HFF-Myc (cell line): ENCODE measurements around the gene THOC2.
"Not testable (repeated sequence)": the region's sequence is repeated elsewhere in the genome, so short reads cannot be mapped to it uniquely, and the experiment has no call there.

Experiments
- DNase-seq: peaks from one replicate; pipeline ENCODE4 v3.0.0-alpha.2; 2011; ENCODE audit warnings: low read depth; ENCODE audit errors: extremely low read depth
- H3K4me3 ChIP-seq: replicated peaks from 2 replicates; pipeline ENCODE4 v1.5.1; 2011; ENCODE audit warnings: low read depth, mild to moderate bottlenecking, control low read depth, low read length
- TF ChIP-seq, protein P1 (sequence below): IDR thresholded peaks from 2 replicates; pipeline ENCODE4 v1.5.1; 2012; ENCODE audit warnings: mild to moderate bottlenecking, low read depth, low read length, control low read depth; ENCODE audit errors: missing control alignments

THOC2 gene

DNA sequence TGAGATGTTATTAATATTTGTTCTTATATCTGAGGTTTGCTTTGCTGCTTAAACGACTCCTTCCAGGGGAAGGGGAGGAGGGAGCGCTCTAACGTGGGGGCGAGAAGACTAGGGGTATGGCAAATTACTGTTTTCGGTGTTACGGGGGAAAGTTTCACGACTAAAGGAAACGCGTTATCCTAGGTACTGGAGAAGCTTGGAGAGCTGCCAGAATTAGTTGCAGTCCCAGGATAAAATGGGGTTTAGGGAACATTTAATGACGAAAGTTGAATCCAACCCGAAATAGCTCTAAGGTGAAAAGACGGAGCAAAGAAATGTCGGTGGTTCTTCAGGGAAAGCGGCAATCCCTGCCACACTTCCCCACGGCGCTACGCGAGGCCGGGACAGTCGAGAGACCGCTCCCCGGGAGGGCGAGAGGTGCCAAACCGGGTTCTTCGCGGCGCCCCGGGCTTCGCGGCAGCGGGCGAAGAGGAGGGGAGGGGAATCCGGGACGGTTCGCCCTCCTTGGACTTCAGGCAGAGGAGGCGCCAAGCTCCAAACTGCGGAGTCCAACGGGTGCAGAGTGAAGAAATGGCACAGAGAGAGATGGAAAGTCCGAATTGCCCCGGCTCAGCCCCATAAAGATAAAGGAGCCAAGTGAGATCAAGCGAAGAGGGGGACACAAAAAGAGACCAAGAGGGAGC is 724 bp downstream of the THOC2 start:
- TF ChIP-seq, protein P1, sequence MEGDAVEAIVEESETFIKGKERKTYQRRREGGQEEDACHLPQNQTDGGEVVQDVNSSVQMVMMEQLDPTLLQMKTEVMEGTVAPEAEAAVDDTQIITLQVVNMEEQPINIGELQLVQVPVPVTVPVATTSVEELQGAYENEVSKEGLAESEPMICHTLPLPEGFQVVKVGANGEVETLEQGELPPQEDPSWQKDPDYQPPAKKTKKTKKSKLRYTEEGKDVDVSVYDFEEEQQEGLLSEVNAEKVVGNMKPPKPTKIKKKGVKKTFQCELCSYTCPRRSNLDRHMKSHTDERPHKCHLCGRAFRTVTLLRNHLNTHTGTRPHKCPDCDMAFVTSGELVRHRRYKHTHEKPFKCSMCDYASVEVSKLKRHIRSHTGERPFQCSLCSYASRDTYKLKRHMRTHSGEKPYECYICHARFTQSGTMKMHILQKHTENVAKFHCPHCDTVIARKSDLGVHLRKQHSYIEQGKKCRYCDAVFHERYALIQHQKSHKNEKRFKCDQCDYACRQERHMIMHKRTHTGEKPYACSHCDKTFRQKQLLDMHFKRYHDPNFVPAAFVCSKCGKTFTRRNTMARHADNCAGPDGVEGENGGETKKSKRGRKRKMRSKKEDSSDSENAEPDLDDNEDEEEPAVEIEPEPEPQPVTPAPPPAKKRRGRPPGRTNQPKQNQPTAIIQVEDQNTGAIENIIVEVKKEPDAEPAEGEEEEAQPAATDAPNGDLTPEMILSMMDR: no peak
- H3K4me3 ChIP-seq: peak overlapping the region; percentile 76
- no peak for DNase-seq

DNA sequence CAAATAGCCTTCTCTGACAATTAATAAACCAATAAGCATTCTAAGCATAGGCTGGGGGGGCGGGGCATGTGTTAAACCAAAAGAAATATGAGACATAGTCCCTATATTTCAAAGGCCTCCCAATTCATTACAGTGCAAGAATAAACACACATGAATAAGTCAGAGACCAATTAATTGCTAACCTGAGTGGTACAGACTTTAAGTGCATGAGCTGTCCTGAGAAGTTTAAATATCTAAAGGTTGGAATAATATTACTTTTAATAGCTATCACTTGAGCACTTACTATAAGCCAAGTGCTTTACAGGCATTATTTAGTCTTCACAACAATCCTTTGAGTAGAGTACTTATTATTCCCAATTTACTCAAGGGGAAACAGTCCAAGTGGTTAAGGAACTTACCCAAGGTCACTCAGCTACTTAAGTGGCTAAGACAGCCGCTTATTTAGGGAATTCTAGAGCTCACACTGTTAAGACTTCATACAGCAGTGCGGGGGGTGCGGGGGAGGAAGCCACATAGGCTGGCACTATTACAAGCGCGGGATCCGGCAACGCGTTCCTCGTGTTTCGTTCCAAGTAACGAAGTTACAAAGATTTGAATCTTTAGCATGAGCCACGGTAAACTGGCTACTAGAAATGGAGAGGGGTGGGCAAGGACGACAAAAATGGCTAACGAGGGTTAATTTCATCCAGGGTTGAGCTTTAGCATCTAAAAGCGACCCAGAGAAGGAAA is 1.4 kb downstream of the THOC2 start:
- DNase-seq: no peak
- peak overlapping the region; percentile 76 for H3K4me3 ChIP-seq
- TF ChIP-seq, protein P1: no peak

DNA sequence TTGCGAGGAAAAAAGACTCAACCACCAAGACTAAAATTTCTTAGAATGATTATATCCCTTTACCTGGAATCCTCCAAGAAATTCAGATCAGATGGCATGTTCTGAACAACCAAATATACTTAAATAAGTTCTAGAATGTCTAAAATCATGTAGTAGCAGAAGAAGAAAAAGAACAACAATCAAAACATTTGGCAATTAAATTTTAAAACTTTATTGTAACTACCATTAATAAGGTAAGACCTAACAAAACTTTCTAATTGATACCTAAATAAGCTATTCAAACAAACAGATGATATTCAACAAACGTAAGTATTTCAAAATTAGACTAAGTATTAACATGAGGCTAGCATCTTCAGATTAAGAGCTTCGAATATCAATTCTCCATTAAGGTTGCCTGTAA is 4.3 kb downstream of the THOC2 start:
- no peak overlapping the region for H3K4me3 ChIP-seq
- DNase-seq: no peak
- TF ChIP-seq, protein P1: no peak

DNA sequence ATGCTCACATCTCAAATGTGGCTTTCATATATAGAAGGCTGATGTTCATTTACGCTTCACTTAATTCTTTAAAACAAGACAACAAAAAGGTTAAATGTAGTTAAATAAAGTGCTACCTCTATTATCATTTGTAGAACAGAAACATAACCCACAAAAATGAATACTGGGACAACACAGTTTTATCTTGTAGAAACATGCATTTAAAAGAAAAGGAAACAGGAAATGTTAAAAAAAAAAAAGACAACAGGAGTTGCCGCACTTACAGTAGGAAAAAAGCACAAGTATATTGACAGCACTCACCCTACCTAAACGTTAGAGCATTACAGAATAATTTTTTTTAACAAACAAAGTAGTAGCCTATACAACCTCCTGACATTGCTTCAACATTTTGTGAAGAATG is 4.8 kb downstream of the THOC2 start:
- TF ChIP-seq, protein P1: no peak
- no peak overlapping the region for H3K4me3 ChIP-seq
- DNase-seq: no peak

DNA sequence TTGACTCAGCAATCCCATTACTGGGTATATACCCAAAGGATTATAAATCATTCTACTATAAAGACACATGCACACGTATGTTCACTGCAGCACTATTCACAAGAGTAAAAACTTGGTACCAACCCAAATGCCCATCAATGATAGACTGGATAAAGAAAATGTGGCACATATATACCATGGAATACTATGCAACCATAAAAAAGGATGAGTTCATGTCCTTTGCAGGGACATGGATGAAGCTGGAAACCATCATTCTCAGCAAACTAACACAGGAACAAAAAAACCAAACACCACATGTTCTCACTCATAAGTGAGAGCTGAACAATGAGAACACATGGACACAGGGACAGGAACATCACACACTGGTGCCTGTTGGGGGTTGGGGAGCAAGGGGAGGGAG is 10.7 kb downstream of the THOC2 start:
- H3K4me3 ChIP-seq: not testable (repeated sequence)

DNA sequence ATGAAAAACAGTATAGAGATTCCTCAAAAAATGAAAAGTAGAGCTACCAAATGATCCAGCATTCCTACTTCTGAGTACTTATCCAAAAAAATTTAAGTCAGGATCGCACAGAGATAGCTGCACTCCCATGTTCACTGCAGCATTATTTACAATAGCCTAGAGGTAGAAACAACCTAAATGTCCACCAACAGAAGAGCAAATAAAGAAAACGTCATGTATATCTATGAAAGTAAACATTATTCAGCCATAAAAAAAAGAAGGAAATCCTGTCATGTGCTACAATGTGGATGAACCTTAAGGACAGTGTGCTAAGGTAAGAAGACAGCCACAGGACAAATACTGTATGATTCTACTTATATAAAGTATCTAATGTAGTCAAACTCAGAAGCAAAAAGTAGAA is 12.4 kb downstream of the THOC2 start:
- DNase-seq: no peak
- TF ChIP-seq, protein P1: no peak
- no peak overlapping the region for H3K4me3 ChIP-seq

More for the DNA sequence above, 10.7 kb downstream of the THOC2 start:
- DNase-seq: not testable (repeated sequence)

DNA sequence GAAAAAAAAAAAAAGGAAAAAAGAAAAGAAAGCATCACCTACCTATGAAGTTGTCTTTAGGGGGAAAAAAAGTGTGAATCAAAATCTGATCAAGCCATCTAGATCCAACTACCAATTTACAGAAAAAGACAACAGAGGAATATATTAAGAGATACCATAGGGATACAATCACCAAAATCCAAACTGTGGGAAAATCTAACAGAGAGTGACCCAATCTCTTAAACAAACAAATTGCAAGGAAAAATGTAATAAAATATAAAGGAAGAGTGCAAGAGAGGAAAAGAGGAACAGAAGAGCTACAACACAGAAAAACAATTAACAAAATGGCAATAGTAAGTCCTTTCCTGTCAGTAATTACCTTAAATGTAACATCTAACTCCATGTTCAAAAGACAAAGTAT is 19.0 kb downstream of the THOC2 start:
- DNase-seq: no peak
- TF ChIP-seq, protein P1: no peak

More for the DNA sequence above, 19.0 kb downstream of the THOC2 start:
- H3K4me3 ChIP-seq: no peak overlapping the region
